Activated T-helper 17 cell treated with anti-CD3 and anti-CD28 coated beads, Interleukin-2, amount 50 U/mL, for 72 hours (primary cell): ENCODE results near the gene ANKRD13D. TPM values are rescaled to one million over a fixed set of nuclear protein-coding genes. Genes with fewer than 3 reads are reported as not detected.
"Not testable (repeated sequence)": the region's sequence is repeated elsewhere in the genome, so short reads cannot be mapped to it uniquely, and the experiment has no call there.

Experiments used
- ATAC-seq: fragments of 150-1000 bp; cut with Tn5 transposase; replicated peaks from 2 replicates; pipeline ENCODE4 v1.10.0; 2021; ENCODE audit warnings: mild to moderate bottlenecking, moderate library complexity
- H3K27ac Mint-ChIP-seq: one replicate; pipeline ENCODE4 v1.8.0; 2022; ENCODE audit warnings: mixed read lengths
- H3K27me3 Mint-ChIP-seq: one replicate; pipeline ENCODE4 v1.8.0; 2022; ENCODE audit warnings: mixed read lengths
- H3K36me3 Mint-ChIP-seq: one replicate; pipeline ENCODE4 v1.8.0; 2022; ENCODE audit warnings: low read depth, mild to moderate bottlenecking, mixed read lengths
- H3K4me1 Mint-ChIP-seq: one replicate; pipeline ENCODE4 v1.8.0; 2022; ENCODE audit warnings: mixed read lengths
- H3K4me3 Mint-ChIP-seq: one replicate; pipeline ENCODE4 v1.8.0; 2022; ENCODE audit warnings: mild to moderate bottlenecking, mixed read lengths
- H3K9me3 Mint-ChIP-seq: one replicate; pipeline ENCODE4 v1.8.0; 2022; ENCODE audit warnings: mixed read lengths
- total RNA-seq, 2 donors: library from RNA; stranded (reverse); gene quantifications; one replicate each; pipeline ENCODE4 v1.2.3, GENCODE V29; 2022

Gene ANKRD13D
- total RNA-seq, 2 donors from 2014 or later = 102 to 137 TPM

DNA sequence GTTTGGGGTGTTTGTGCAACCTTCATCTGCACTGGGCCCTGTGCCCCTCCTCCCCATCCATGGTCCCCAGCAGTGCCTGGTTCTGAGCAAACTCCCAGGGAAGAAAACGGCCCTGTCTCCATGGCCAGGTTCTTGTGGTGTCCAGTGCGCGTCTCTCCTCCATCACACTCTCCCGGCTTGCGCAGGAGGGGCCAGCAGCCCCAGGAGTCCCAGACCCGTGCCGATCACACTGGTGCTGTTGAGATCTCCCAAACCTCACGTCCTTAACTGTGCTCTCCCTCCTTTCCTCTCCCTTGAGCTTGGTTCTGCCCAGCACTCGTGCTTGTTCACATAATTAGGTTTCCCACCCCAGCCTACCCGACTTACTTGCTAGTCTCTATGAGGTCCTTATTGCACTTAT lies 33.8 kb upstream of the ANKRD13D start:
- Mint-ChIP-seq H3K27me3 (no peaks in the 10 kb centered on the region), H3K27ac (peak overlapping the region; percentile 10), H3K9me3 (no peaks in the 10 kb centered on the region), H3K4me1 (no peaks in the 10 kb centered on the region), H3K4me3 (no peak overlapping the region), H3K36me3 (peaks cover 72% of the 10 kb centered on the region)
- ATAC-seq = no peak

DNA sequence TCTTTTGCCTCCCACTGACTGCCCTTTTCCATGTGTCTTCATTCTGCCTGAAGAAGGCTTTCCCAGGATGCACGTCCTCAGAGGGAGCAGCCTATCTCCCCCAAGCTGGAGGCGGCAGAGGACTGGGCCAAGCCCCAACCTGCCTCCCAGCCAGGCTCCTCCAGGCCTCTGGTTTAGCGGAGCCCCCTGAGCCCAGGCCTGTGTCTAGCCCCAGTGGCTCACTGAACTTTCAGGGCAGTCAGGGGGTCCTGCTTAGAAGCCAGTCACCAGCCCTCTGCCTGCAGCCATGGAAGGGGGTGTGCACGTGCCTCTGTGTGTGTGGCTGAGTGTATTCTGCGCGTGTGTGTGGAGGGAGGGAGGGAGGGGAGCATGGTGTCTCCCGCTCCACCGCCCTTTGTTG lies 33.2 kb upstream of the ANKRD13D start:
- H3K27me3 Mint-ChIP-seq = no peaks in the 10 kb centered on the region
- H3K4me3 Mint-ChIP-seq = no peak overlapping the region
- ATAC-seq = no peak
- H3K27ac Mint-ChIP-seq = peak overlapping the region; percentile 10
- no peaks in the 10 kb centered on the region for H3K4me1 Mint-ChIP-seq
- no peaks in the 10 kb centered on the region for H3K9me3 Mint-ChIP-seq
- H3K36me3 Mint-ChIP-seq = peaks cover 67% of the 10 kb centered on the region

- no peaks in the 10 kb centered on the region for H3K27me3 Mint-ChIP-seq
- no peak for ATAC-seq
- H3K9me3 Mint-ChIP-seq = no peaks in the 10 kb centered on the region
- H3K4me1 Mint-ChIP-seq = no peaks in the 10 kb centered on the region
- H3K4me3 Mint-ChIP-seq = no peak overlapping the region
- H3K27ac Mint-ChIP-seq = peak overlapping the region; percentile 54
- H3K36me3 Mint-ChIP-seq = peaks cover 60% of the 10 kb centered on the region
These were observed 32.5 kb upstream of the ANKRD13D start for GRCh38 chr11:67256477-67257135.

- no peaks in the 10 kb centered on the region for H3K9me3 Mint-ChIP-seq
- H3K36me3 Mint-ChIP-seq = peaks cover 29% of the 10 kb centered on the region
- H3K4me3 Mint-ChIP-seq = peak overlapping the region; percentile 84
- ATAC-seq = no peak
- H3K27me3 Mint-ChIP-seq = no peaks in the 10 kb centered on the region
- H3K27ac Mint-ChIP-seq = no peak overlapping the region
- H3K4me1 Mint-ChIP-seq = peaks cover 27% of the 10 kb centered on the region
These were observed 28.7 kb upstream of the ANKRD13D start for GRCh38 chr11:67260406-67260805.

DNA sequence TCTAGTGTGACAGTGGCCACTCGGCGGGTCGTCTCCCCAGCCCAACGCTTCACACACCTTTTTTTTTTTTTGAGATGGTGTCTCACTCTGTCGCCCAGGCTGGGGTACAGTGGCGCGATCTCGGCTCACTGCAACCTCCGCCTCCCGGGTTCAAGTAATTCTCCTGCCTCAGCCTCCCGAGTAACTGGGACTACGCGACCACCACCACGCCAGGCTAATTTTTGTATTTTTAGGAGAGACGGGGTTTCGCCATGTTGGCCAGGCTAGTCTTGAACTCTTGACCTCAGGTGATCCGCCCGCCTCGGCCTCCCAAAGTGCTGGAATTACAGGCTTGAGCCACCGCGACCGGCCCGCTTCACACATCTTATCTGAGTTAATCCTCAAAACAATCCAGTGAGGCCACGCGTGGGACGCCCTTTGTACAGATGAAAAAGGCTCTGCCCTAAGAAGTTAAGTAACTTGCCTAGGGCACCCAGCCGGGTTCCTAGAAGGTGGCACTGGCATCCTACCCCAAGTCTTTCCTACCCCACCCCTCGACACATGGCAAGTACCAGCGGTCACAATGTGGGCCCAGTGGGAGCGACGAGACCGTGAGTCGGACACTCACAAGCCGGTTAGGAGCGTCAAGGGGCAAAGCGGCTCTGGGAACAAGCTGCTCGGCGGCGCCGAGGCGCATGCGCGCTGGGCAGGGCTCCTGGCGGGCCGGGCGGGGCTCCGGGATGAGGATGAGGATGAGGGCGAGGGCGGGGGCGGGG lies 28.0 kb upstream of the ANKRD13D start:
- H3K27ac Mint-ChIP-seq, H3K9me3 Mint-ChIP-seq, ATAC-seq, H3K27me3 Mint-ChIP-seq: not testable (repeated sequence)
- Mint-ChIP-seq H3K4me1 (peaks cover 33% of the 10 kb centered on the region), H3K4me3 (peak overlapping the region; percentile 84), H3K36me3 (peaks cover 28% of the 10 kb centered on the region)

GRCh38 chr11:67261640-67261945 lies 27.5 kb upstream of the ANKRD13D start:
- Mint-ChIP-seq H3K4me1 (peaks cover 33% of the 10 kb centered on the region), H3K27me3 (no peaks in the 10 kb centered on the region), H3K4me3 (peak overlapping the region; percentile 84), H3K27ac (peak overlapping the region; percentile 56), H3K9me3 (no peaks in the 10 kb centered on the region), H3K36me3 (peaks cover 23% of the 10 kb centered on the region)
- no peak for ATAC-seq

- peaks cover 33% of the 10 kb centered on the region for H3K4me1 Mint-ChIP-seq
- no peak for ATAC-seq
- no peaks in the 10 kb centered on the region for H3K9me3 Mint-ChIP-seq
- peak overlapping the region; percentile 84 for H3K4me3 Mint-ChIP-seq
- peak overlapping the region; percentile 94 for H3K27ac Mint-ChIP-seq
- H3K36me3 Mint-ChIP-seq = peaks cover 21% of the 10 kb centered on the region
- H3K27me3 Mint-ChIP-seq = no peaks in the 10 kb centered on the region
These were observed 27.0 kb upstream of the ANKRD13D start for GRCh38 chr11:67261946-67262681.

DNA sequence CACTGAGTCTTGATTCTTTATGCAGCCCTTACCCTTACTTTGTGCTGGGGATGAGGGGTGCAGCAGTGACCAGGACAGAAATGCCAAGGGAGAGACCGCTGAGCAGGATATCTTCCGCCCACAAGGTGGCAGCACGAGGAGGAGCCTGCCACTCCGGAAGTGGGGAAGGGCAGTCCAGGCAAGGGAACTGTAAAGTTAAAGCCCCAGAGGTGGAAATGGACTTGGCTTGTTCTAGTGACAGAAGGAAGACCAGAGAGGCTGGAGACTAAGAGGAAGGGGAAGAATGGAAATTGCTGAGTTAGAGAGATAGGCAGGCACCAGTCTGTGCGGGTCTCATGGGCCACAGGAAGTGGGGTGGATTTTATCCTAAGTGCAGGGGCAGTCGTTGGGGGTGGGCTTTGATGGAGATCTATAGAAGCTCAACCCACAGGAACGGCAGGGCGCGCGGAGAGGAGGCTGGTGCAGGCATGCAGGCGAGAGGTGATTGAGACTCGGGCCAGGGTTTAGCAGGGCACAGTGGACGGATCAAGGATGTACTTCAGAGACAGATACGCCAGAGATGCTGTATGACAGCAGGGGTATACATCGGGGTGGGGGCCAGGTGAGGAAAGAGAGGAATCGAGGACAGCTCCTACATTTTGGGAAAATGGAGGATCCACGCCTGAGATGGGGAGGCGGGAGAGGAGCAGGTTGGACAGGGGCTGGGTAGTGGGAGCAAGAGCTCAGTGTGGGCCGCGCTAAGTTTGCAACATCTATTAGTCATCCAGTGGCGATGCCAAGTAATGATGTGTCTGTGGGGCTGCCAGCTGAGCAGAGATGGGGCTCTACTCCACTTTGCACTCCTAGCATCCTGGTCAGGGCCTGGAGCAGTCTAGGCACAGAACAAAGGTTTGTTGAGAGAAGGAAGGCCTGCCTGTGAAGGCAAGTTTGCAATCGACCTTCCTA lies 26.1 kb upstream of the ANKRD13D start:
- Mint-ChIP-seq H3K27me3 (no peaks in the 10 kb centered on the region), H3K4me1 (peaks cover 33% of the 10 kb centered on the region), H3K4me3 (peak overlapping the region; percentile 84), H3K9me3 (no peaks in the 10 kb centered on the region), H3K36me3 (peaks cover 25% of the 10 kb centered on the region), H3K27ac (peak overlapping the region; percentile 94)
- ATAC-seq = peak; percentile 54

DNA sequence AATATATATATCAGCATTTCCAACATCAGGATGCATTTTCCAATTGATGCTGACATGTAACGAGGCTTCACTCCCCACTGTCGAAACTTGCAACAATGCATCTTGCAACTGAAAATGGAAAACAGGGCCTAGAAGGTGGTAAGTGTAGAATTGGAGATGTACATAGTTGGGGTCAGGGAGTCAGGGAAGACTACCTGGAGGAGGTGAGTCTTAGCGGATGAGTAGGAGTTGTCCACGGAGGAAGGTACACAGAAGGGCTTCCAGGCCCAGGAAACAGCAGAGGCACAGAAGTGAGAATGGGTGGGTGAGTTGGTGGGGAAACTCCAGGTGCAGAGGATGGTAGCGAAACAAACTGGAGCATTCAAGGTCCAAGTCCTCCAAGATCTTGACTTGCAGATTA lies 24.8 kb upstream of the ANKRD13D start:
- Mint-ChIP-seq H3K9me3 (no peaks in the 10 kb centered on the region), H3K36me3 (peaks cover 38% of the 10 kb centered on the region), H3K4me3 (peak overlapping the region; percentile 72), H3K27ac (peak overlapping the region; percentile 71), H3K4me1 (peaks cover 33% of the 10 kb centered on the region), H3K27me3 (no peaks in the 10 kb centered on the region)
- no peak for ATAC-seq

DNA sequence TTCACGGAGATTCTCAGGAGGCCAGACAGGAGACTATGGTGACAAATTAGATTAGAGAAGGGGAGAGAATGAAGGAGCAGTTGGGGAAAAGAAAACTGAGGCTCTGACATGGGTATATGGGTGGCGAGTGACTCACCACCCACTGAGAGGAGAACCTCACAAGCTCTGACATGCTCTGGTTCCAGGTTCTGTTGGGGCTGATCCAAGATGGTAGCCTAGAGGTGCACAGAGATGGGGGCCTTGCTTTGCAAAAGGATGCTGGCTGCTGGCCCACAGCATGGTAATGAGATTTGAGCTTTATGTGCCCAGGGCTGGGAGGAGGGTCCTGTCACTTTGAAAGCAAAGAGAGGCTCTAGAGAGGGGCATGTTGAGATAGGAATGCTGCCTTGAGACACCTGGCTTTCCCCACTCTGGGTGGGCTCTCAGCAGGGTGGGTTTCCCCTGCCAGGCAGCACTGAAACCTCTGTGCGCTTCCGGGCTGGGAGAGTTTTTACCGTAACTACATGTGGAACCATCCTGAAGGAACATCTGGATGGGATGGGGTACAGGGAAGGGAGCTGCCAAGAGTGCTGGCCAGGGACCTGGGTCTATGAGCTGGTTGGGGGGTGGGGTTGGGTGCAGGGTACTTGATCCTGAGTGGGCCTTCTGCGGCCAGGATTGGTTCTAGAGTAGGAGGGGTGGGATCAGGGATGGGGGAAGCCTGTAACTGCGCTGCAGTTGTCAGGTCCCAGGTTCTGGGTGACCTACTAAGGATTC lies 24.0 kb upstream of the ANKRD13D start:
- peak overlapping the region; percentile 72 for H3K4me3 Mint-ChIP-seq
- H3K27ac Mint-ChIP-seq = peak overlapping the region; percentile 71
- peaks cover 46% of the 10 kb centered on the region for H3K36me3 Mint-ChIP-seq
- no peaks in the 10 kb centered on the region for H3K9me3 Mint-ChIP-seq
- H3K27me3 Mint-ChIP-seq = no peaks in the 10 kb centered on the region
- peak; percentile 25 for ATAC-seq
- peaks cover 34% of the 10 kb centered on the region for H3K4me1 Mint-ChIP-seq

GRCh38 chr11:67265633-67266448 lies 23.3 kb upstream of the ANKRD13D start:
- Mint-ChIP-seq H3K27ac (peak overlapping the region; percentile 71), H3K9me3 (no peaks in the 10 kb centered on the region), H3K27me3 (no peaks in the 10 kb centered on the region), H3K36me3 (peaks cover 54% of the 10 kb centered on the region), H3K4me1 (peaks cover 42% of the 10 kb centered on the region), H3K4me3 (peak overlapping the region; percentile 72)
- ATAC-seq = peak; percentile 50

DNA sequence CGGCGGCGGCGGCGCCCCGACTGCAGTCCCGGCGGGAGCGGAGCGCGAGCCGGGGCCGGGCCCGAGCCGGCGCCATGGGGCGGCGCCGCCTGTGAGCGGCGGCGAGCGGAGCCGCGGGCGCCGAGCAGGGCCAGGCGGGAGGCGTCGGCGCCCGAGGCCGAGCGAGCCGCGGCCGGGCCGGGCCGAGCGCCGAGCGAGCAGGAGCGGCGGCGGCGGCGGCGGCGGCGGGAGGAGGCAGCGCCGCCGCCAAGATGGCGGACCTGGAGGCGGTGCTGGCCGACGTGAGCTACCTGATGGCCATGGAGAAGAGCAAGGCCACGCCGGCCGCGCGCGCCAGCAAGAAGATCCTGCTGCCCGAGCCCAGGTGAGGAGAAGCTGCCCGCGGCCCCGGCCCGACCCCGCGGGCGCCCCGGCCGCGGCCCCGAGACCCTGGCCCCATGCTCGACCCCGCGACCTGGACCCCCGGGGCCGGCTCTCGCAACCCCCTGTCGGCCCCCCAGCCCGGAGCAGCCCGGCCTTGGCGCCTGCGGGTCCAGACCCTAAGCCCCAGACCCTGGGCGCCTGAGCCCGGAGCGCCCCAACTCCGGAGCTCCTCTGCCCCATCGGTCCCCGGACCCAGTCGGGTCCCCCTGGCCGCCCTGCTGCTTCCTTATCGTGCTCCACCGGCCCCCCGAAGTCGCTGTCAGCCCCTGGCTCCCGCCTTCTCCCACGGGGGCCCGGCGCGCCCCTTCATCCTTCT lies 22.5 kb upstream of the ANKRD13D start, which contains the start of gene GRK2:
TSS of gene GRK2 (plus strand) at position 25 of the 739 bp plus-strand sequence. CDS start at position 252, 227 bp downstream.
- Mint-ChIP-seq H3K4me3 (peak within 1 kb of the TSS; percentile 99), H3K27ac (peak within 1 kb of the TSS; percentile 99), H3K27me3 (no peaks in the 10 kb centered on the region), H3K9me3 (no peaks in the 10 kb centered on the region), H3K4me1 (peaks cover 45% of the 10 kb centered on the region), H3K36me3 (peaks cover 61% of the 10 kb centered on the region)
- peak; percentile 15 for ATAC-seq
